OCI-M2 (cell line): ENCODE measurements around the gene DPCD.

Experiments
- DNase-seq: peaks from one replicate; lab custom pipeline; 2025; ENCODE audit not compliant: unreplicated experiment; lab: John Stamatoyannopoulos, UW

DPCD gene

GRCh38 chr10:101653536-101653935, 65.4 kb downstream of the DPCD start:
- DNase-seq: no peak

GRCh38 chr10:101655570-101655969, 67.4 kb downstream of the DPCD start:
- DNase-seq: no peak

- no peak for DNase-seq
These were observed 68.8 kb downstream of the DPCD start for GRCh38 chr10:101656890-101657289.

GRCh38 chr10:101658975-101659374, 70.9 kb downstream of the DPCD start:
- DNase-seq: no peak
